COR-L47 (cell line): ENCODE results near the gene ERCC1.

Experiments
- DNase-seq: peaks from one replicate; lab custom pipeline; 2025; lab: John Stamatoyannopoulos, UW

The ERCC1 gene

DNA sequence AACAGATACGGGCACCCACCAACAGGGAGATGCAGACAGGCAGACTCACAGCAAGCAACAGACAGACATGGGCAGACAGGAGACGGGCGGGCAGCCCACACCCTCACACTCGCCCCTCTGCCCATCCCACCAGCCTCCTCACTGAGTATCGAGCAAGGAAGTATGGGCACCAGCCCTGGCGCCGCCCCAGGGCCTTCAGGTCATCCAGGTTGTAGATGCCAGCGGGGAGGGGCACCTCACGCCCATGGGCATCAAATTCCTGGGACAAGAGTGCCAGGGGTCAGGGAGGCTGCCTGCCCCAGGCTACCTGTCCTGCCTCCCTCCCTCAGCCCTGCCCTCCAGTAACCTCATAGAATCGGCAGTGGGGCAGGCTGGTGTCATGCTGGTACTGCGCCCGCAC, 59.0 kb downstream of the ERCC1 start:
- DNase-seq = no peak

DNA sequence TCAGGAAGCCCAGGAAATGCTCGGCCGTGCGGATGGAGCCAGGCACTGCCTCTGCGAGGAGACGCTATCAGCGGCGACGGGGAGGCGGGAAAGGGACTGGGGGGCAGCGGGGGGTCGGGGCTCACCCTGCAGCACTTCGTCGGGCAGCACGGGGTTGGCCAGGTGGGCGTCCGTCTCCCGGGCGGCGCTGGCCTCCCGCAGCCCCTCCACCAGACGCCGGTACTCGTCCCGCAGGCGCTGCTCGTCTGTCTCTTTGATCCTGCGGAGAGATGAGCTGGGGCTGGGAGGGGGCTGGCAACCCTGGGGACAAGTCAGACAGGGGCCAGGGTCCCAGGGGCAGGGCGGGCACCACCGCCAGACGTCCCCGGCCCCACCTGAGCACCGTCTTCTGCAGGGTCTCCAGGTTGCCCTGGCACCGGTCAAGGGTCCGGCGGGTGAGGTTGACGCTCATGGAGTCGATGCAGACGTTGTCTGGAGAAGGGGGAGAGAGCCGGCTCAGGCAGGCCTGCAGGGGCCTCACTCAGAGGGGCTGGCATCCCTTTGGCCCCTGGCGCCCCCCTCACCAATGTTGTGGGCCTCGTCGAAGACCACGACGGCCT, 59.8 kb downstream of the ERCC1 start:
- no peak for DNase-seq

DNA sequence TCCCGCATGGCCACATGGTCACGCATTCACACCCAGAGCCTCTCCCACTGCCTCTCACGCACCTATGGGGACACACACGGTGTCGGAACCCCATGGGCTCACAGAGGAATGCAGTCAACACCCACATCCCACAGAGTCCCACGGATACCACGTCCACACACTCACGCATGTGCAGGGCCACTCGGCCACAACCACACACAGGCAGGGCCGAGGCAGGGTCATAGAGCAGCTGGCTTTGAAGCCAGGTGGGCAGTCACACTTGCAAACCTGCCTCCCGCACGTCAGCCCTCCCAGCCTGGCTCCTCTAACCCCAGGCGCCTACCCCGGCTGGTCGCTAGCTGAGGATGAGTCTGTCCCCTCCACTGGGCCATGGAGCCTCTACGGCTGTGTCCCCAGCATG, 61.4 kb downstream of the ERCC1 start:
- no peak for DNase-seq

DNA sequence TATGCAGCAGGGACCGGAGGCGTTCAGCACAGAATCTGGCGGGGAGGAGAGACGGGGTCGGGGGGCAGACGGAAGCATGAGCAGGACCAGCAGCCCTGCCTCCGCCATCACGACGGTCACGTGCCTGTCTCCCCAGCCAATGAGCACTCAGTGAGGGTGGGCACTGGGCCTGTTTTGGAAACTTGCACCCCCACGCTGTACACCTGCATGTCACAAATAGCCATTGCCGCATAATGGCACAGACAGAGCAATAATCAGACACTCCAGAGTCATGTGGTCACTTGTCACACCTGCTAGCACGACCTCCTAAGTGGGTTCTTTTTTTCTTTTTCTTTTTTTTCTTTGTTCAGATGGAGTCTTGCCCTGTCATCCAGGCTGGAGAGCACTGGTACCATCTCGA, 62.1 kb downstream of the ERCC1 start:
- DNase-seq = no peak

DNA sequence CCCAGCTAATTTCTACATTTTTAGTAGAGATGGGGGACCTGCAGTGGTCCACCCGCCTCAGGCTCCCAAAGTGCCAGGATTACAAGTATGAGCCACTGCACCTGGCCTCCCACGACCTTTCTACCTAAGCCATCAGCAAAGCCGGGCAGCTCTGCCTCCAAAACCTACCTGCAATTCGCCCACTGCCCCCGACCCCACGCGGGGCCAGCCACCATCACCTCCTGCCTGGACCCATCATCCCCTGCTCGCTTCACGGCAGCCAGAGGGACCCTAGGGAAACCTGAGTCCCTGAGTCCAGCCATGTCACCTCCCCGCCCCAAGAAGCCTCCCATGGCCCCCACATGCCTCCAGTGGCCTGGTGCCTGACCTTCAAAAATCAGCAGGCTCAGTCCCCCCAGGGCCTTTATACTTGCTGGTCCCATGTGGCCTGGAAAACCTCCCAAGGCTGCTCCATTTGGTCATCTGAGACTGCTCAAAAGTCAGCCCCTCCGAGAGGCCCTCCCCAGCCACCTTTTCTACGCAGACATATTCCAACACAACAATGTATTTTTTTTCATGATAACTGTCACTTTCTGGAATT, 65.4 kb downstream of the ERCC1 start:
- DNase-seq = no peak

DNA sequence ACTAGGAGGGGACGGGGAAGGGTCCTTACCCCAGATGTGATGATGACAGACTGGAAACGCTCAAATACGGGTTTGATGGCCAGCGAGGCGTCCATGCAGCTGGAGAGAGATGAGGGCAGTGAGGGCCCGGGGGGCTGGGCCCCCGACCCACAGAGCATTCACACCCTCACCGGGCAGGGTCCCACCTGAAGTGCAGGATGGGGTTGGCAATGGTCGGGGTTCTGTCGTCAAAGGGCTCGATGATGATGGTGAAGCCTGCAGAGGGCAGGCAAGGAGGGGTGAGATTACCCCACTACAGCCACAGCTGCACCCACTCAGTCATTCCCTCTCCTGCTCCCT, 66.3 kb downstream of the ERCC1 start:
- no peak for DNase-seq
